Thyroid gland (tissue), 4 donors: Measurements from ENCODE around the gene CTIF.

Experiments used
- POLR2A ChIP-seq, 2 donors: fragments of 450-650 bp; IDR thresholded peaks; one replicate each; pipeline ENCODE4 v1.6.1; 2017; ENCODE audit warnings: antibody characterized with exemption in 2 of 2, mild to moderate bottlenecking in 2 of 2, moderate library complexity in 1 of 2
- TF ChIP-seq, protein P1 (sequence below), 6 experiments: fragments of 200-600 bp in 3 of 6; fragments of 450-650 bp in 3 of 6; sonication (generic) in 3 of 6; IDR thresholded peaks; one replicate each; pipeline ENCODE4 v1.5.1; 2016 to 2019; ENCODE audit warnings: antibody characterized with exemption in 6 of 6, mild to moderate bottlenecking in 2 of 6, inconsistent platforms in 1 of 6, moderate library complexity in 1 of 6

DNA sequence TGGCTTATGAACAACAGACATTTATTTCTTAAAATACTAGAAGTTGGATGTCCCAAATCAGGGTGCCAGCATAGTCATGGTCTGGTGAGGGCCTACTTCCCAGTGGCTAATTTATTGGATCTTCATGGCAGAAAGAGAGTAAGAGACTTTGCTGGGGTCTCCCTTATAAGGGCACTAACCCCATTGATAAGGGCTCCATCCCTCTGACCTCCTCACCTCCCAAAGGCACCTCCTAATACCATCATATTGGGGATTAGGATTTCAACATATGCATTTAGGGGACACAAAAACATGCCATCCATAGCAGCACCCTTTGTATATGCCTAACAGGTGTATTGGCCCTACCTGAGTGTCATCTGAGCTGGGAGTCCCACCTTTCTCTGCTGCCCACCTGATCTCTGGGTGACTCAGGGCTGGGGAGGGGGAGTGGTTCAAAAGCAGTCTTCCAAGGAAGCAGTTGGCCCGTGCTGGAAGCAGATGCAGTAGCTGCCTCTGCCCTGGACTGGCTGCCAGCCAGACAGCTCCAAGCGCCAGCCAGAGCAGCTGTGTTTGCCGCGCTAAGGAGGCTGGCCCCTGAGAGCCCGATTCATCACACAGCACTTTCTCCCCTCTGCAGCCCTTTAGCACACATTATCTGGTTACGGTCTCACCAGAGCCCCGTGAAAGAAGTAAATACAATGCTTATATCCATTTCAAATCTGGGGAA, 327.4 kb downstream of the CTIF start:
- no peak for TF ChIP-seq POLR2A (IDR thresholded peaks at IDR 0.05)
- TF ChIP-seq, protein P1, sequence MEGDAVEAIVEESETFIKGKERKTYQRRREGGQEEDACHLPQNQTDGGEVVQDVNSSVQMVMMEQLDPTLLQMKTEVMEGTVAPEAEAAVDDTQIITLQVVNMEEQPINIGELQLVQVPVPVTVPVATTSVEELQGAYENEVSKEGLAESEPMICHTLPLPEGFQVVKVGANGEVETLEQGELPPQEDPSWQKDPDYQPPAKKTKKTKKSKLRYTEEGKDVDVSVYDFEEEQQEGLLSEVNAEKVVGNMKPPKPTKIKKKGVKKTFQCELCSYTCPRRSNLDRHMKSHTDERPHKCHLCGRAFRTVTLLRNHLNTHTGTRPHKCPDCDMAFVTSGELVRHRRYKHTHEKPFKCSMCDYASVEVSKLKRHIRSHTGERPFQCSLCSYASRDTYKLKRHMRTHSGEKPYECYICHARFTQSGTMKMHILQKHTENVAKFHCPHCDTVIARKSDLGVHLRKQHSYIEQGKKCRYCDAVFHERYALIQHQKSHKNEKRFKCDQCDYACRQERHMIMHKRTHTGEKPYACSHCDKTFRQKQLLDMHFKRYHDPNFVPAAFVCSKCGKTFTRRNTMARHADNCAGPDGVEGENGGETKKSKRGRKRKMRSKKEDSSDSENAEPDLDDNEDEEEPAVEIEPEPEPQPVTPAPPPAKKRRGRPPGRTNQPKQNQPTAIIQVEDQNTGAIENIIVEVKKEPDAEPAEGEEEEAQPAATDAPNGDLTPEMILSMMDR (IDR thresholded peaks at IDR 0.05): no peak
